Endothelial cell of umbilical vein (primary cell): ENCODE measurements around the gene MUC22.

Experiments
- CTCF ChIP-seq, 2 donors: IDR thresholded peaks; 1 replicate in 1 of 2; 2 replicates in 1 of 2; pipeline ENCODE4 v1.5.1; 2011; ENCODE audit warnings: low read length in 2 of 2, mild to moderate bottlenecking in 2 of 2, moderate library complexity in 2 of 2, control low read depth in 1 of 2, inconsistent platforms in 1 of 2, low read depth in 1 of 2; ENCODE audit not compliant: insufficient read depth in 1 of 2; ENCODE audit errors: extremely low read depth in 1 of 2
- GATA2 ChIP-seq: IDR thresholded peaks from 2 replicates; pipeline ENCODE4 v1.7.0; 2011; ENCODE audit warnings: low read depth, mild to moderate bottlenecking, moderate library complexity, mixed read lengths, low read length; ENCODE audit not compliant: insufficient read length, insufficient read depth
- JUN ChIP-seq: IDR thresholded peaks from 2 replicates; pipeline ENCODE4 v1.6.1; 2011; ENCODE audit warnings: borderline replicate concordance, low read depth; ENCODE audit not compliant: insufficient read length, insufficient read depth
- POLR2AphosphoS5 ChIP-seq: IDR thresholded peaks from 2 replicates; pipeline ENCODE4 v1.6.1; 2012; ENCODE audit warnings: low read depth, mild to moderate bottlenecking, control low read depth, low read length, moderate library complexity; ENCODE audit not compliant: insufficient read depth

- no peak for TF ChIP-seq CTCF (IDR thresholded peaks at IDR 0.05; ENCODE audit: extremely low read depth in 1 of 2, insufficient read depth in 1 of 2, low read depth in 1 of 2, low read length in 2 of 2)
- no peak for TF ChIP-seq POLR2AphosphoS5
- TF ChIP-seq GATA2: no peak
- TF ChIP-seq JUN: no peak
These were observed 31.2 kb downstream of the MUC22 start for GRCh38 chr6:31041372-31041974.
